Astrocyte of the hippocampus (primary cell): Measurements from ENCODE around the gene SAMD4B.

Source experiments
- DNase-seq: peaks from one replicate; pipeline ENCODE4 v3.0.0; 2011; ENCODE audit warnings: low read depth, low spot score

SAMD4B gene

DNA sequence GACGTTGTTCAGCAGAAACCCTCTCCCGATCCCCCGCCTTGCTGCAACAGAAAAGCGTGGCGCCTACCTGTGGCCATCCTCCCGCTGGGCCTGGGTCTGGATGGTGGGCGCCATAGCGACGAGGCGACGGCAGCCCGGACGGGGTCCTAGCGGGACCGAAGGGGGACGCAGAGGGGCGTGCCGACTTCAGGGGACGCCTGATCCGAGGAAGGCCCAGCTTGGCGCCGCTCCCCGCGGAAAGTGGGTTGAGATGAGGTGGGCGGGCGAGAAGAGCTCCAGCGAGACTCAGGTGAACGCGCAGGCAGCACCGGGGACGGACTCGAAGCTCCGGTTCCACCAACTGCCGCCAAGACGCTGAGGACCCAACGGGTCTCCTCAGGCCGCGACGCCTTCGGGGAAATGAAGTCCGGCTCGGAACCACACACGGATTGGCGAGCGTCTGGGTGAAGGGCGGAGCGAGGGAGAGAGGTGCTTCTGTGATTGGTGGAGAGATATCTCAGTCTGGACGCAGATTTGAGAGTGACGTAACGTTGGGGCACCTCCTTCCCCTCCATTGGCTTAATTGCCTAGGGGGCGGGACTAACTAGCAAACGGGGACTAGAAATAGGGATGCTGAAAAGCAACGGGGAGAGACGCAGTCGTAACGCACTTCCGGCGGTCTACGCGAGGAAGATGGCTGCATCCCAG is 48.7 kb downstream of the SAMD4B start, which contains the start of the genes MED29 and PAF1:
TSS of gene MED29 (plus strand) at position 628 of the 687 bp plus-strand sequence. CDS start at position 673, 45 bp downstream.
TSS of gene PAF1 (minus strand) at position 356 of the 687 bp plus-strand sequence. CDS start at position 114, 242 bp downstream.
- peak; percentile 100 for DNase-seq

- peak; percentile 92 for DNase-seq
Observed at GRCh38 chr19:39397360-39398296, 55.4 kb downstream of the SAMD4B start.

GRCh38 chr19:39398297-39398864 is 56.2 kb downstream of the SAMD4B start:
- peak; percentile 43 for DNase-seq

GRCh38 chr19:39399668-39400050 is 57.4 kb downstream of the SAMD4B start:
- DNase-seq, result no peak

GRCh38 chr19:39400061-39400460 is 57.8 kb downstream of the SAMD4B start:
- DNase-seq, result no peak

DNA sequence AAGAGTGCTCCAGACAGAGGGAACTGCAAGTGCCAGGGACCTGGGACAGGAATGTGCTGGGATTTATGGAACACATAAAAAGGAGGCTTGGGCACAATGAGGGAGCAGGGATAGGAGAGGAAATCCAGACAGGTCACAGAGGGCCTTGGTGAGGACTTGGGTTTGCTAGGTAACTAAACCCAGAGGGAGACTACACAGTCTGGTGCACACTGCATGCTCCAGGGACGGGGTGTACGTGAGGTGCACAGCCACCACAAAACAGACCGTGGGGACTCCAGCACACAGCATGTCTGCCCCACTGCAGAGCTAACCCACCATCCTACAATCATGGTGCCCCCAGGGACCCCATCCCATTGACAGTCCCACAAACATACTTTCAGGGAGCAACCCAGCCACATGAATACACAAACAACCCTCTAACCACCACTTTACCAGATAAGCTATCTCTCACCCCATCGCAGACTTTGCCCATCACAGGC is 58.9 kb downstream of the SAMD4B start:
- no peak for DNase-seq

- DNase-seq, result peak; percentile 67
Observed at GRCh38 chr19:39401549-39402345, 59.5 kb downstream of the SAMD4B start.

DNA sequence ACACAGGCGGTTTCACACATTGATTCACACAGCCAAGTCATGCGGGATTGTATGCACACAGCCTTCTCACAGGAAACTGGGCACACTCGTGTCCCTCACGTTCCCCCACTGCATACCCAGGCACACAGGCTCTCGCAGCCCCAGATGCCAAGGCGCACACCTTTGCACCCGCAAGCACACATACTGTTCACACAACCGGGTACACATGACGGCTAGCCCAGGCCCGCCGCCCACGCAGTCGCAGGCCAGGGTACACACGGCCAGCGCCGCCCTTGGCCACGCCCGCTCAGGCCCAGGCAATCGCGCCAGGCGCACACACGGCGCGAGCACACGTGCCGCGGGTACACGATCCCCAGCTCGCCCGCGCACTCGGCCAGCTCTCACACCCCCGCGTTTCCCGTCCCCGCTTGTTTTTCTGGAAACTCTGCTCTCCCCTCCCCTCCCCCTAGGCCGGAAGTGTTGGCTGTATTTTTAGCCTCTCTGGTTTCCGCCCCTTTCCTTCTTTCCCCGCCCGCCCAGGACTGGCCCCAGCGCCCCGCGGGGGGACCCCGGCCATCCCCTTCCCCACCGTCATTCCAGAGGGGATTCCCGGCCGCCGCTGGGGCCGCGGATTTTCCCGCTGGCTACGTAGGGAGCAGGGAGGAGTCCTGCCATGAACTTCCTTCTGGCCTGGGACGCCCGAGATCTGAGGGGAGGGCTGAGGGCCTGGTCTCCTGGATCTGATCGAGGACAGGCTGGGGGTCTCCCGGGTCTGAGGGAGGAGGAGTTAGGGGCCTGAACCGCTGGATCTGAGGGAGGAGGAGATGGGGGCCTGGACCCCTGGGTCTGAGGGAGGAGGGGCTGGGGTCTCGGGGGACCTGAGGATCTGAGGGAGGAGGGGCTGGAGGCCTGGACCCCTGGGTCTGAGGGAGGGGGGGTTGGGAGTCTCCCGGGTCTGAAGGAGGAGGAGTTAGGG is 60.4 kb downstream of the SAMD4B start:
- DNase-seq, result peak; percentile 89

- DNase-seq, result peak; percentile 99
Observed at GRCh38 chr19:39403331-39404312, 61.4 kb downstream of the SAMD4B start.

- no peak for DNase-seq
Observed at GRCh38 chr19:39405261-39405957, 63.2 kb downstream of the SAMD4B start.

DNA sequence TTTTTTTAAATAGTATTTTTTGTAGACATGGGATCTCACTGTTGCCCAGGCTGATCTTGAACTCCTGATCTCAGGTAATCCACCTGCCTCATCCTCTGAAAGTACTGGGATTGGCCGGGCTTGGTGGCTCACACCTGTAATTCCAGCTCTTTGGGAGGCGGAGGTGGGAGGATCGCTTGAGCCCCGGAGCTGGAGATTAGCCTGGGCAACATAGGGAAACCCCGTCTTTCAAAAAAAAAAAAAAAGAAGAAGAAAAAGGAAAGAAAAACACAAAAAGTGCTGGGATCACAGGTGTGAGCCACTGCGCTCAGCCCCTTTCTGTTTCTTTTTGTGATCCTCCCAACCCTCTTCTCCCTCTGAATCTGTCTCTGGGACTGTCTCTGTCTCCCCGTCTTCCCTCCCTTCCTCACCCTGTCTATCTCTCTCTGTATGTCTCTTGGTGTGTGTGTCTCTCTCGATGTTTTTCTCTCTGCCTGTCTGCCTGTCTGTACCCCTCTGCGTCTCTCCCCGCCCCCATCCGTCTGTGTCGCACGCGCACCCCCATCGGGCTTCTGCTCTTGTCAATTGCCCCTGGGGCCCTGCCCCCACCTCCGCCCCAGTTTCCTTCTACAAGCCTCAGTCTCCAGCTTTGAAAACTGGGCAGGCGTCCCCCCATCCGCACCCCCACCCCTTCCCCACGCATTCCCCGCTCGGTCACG is 63.9 kb downstream of the SAMD4B start:
- DNase-seq, result no peak

DNA sequence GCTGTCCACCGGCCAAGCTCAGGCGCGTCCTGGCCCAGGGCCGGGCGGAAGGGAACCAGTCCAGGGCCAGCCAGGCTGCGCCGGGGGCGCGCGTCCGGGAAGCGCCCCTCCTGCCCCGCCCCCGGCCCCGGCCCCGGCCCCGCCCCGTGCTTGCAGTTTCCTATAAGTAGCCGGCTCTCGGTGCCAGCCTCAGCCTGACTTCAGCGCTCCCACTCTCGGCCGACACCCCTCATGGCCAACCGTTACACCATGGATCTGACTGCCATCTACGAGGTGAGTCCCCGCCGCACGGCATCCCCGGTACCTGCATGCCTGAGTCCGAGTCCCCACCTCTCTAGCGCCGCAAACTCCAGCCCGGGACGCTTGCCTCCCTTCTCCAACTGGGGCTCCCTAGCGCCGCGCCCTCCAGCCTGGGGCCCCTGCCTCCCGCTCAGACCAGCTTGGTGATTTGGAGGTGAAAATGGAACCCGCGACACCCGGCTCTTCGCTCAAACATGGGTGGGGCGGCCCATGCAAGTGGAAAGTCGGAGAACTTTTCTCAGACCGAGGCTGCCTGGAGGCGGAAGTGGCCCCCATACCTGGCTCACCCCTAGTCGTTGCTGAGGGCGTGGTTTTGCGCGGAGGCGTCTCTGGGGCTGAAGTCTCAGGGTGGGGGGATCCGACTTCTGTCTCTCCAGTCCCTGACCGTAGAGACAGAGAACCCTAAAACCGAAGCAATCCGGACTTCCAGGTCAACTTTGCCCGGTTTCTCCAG is 64.6 kb downstream of the SAMD4B start, which contains the start of gene ZFP36:
TSS of gene ZFP36 (plus strand) at position 192 of the 754 bp plus-strand sequence. CDS start at position 250, 58 bp downstream.
- DNase-seq, result peak; percentile 90

DNA sequence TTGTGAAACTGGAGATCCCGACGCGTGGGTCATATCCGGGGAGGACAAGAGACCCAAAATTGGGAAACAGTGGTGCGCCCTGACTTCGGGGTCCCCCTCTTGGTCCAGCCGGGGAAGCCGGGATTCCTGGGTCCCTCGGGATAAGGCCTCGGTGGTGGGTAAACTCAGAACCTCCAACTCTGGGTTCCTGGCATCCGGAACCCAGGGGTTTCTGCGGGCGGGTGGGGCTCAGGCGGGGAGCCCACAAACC is 65.1 kb downstream of the SAMD4B start:
- DNase-seq, result no peak

GRCh38 chr19:39407660-39408391 is 65.6 kb downstream of the SAMD4B start:
- peak; percentile 48 for DNase-seq

DNA sequence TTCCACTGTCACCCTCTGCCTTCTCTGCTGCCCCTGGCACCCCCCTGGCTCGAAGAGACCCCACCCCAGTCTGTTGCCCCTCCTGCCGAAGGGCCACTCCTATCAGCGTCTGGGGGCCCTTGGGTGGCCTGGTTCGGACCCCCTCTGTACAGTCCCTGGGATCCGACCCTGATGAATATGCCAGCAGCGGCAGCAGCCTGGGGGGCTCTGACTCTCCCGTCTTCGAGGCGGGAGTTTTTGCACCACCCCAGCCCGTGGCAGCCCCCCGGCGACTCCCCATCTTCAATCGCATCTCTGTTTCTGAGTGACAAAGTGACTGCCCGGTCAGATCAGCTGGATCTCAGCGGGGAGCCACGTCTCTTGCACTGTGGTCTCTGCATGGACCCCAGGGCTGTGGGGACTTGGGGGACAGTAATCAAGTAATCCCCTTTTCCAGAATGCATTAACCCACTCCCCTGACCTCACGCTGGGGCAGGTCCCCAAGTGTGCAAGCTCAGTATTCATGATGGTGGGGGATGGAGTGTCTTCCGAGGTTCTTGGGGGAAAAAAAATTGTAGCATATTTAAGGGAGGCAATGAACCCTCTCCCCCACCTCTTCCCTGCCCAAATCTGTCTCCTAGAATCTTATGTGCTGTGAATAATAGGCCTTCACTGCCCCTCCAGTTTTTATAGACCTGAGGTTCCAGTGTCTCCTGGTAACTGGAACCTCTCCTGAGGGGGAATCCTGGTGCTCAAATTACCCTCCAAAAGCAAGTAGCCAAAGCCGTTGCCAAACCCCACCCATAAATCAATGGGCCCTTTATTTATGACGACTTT is 66.4 kb downstream of the SAMD4B start:
- peak; percentile 39 for DNase-seq
